Heart left ventricle (tissue), 16 donors: ENCODE results near the gene ATP6V0C. TPM values are rescaled to one million over a fixed set of nuclear protein-coding genes. Genes with fewer than 3 reads are reported as not detected.
A peak's percentile ranks its signal among the peaks of the same experiment; 100 is the strongest.

Source experiments
- ATAC-seq, 4 donors: fragments of 200-7000 bp; cut with Tn5 transposase; one replicate each; pipeline ENCODE4 v1.9.1; 2020 to 2022; ENCODE audit warnings: moderate library complexity in 4 of 4, mild to moderate bottlenecking in 3 of 4, moderate number of reproducible peaks in 1 of 4
- DNase-seq, 5 donors: peaks; one replicate each; pipeline ENCODE4 v3.0.0-alpha.2; 2020
- H3K27ac ChIP-seq, 12 donors: fragments of 200-600 bp; sonication (generic) in 4 of 12; one replicate each; pipeline versions ENCODE4 v1.5.0 to v1.8.0; 2016 to 2022; ENCODE audit warnings: mild to moderate bottlenecking in 2 of 12
- H3K27me3 ChIP-seq, 9 donors: fragments of 200-600 bp; sonication (generic) in 2 of 9; one replicate each; pipeline versions ENCODE4 v1.5.1 to v1.8.0; 2016 to 2022; ENCODE audit warnings: mild to moderate bottlenecking in 3 of 9
- H3K36me3 ChIP-seq, 9 donors: fragments of 200-600 bp; sonication (generic) in 2 of 9; one replicate each; pipeline versions ENCODE4 v1.5.0 to v1.8.0; 2018 to 2022; ENCODE audit warnings: mild to moderate bottlenecking in 2 of 9
- H3K4me1 ChIP-seq, 12 donors: fragments of 200-600 bp; sonication (generic) in 4 of 12; one replicate each; pipeline versions ENCODE4 v1.5.0 to v1.8.0; 2016 to 2022; ENCODE audit warnings: mild to moderate bottlenecking in 3 of 12
- H3K4me3 ChIP-seq, 12 donors: fragments of 200-600 bp; sonication (generic) in 4 of 12; one replicate each; pipeline versions ENCODE4 v1.5.0 to v1.8.0; 2017 to 2022; ENCODE audit warnings: mild to moderate bottlenecking in 9 of 12, moderate library complexity in 4 of 12
- H3K9me3 ChIP-seq, 12 donors: fragments of 200-600 bp; sonication (generic) in 4 of 12; one replicate each; pipeline versions ENCODE4 v1.5.0 to v1.8.0; 2016 to 2022; ENCODE audit warnings: mild to moderate bottlenecking in 1 of 12
- CTCF ChIP-seq, 12 donors: fragments of 200-600 bp; sonication (generic) in 4 of 12; IDR thresholded peaks; one replicate each; pipeline versions ENCODE4 v1.5.0 to v1.8.0; 2018 to 2022; ENCODE audit warnings: antibody characterized with exemption in 12 of 12, mild to moderate bottlenecking in 5 of 12
- POLR2A ChIP-seq, 2 donors: fragments of 450-650 bp; IDR thresholded peaks; one replicate each; pipeline ENCODE4 v1.6.1; 2017; ENCODE audit warnings: antibody characterized with exemption in 2 of 2, mild to moderate bottlenecking in 2 of 2, moderate library complexity in 2 of 2
- WGBS, 4 donors: extraction: QIAGEN DNeasy Blood & Tissue Kit in 2 of 4; methylation state at CpG; one replicate each; pipeline versions ENCODE4 v1.1.5 to v1.1.7; 2013 to 2018; 5-methylcytosine and 5-hydroxymethylcytosine counted together
- intact Hi-C, 10 donors: fragments of 100-400 bp; cut with DNase I; formaldehyde crosslinking; loops; one replicate each; pipeline versions ENCODE4 v1.11.1 to v1.14.2; 2022
- polyA plus RNA-seq, 2 donors: library from polyadenylated mRNA; stranded (reverse); fragments of 200-250 nt; gene quantifications; one replicate each; pipeline ENCODE4 v1.2.3, GENCODE V29; 2013
- total RNA-seq, 9 donors: library from RNA; depleted of rRNA in 2 of 9; stranded (reverse); fragments of >200 nt in 2 of 9; fragmentation: NEBNext Ultra II Directional in 3 of 9; extraction: Animal tissue kit (Norgen Biotek cat#: 25700) in 3 of 9; gene quantifications; one replicate each; pipeline versions ENCODE4 v1.1.0 to v1.2.4, GENCODE V29; 2016 to 2023
- donor health status: ischemic (EF 13 %, LVEDD 7.1; RV severe dilation, severe dysfunction).
- donor health status: healthy with polysubstance abuse.
- donor health status: DM: no; HTN: yes; CAD: no.
- donor health status: DM: no; HTN: no; CAD: no.
- donor health status: ischemic (EF 25% LVEDD 6.9; RV normal size, moderate dysfunction).
- donor health status: ischemic (EF 25% LVEDD 5.7; RV mildly dilated, moderate dysfunction).
- donor health status: healthy.
- donor health status: DM: yes; HTN: yes; CAD: no.
- donor health status: ischemic (EF 35%, LVEDD 5.7; RV mildly dilated, moderate dysfunction).
- donor health status: nonischemic (EF 11% LVEDD 7.7; RV severe dilation, severe dysfunction).
- donor health status: DM: yes; HTN: yes; CAD: no.
- donor health status: PGD.
- donor health status: ischemic (EF 29% LVEDD 5.4; RV normal size, mild dysfunction).
- donor health status: nonischemic (EF 23%, LVEDD 6.1; RV moderate dilation, normal function).

The ATP6V0C gene
- total and polyA plus RNA-seq, 11 donors: 61.6 to 232 (median 132) TPM

- H3K27ac ChIP-seq: no peak overlapping the region
- WGBS, 4 donors: 77 to 83% (median 81%) methylated on average over 5 of the region's 5 CpGs
- H3K36me3 ChIP-seq: peaks cover 0 to 16% (median 3%) of the 10 kb centered on the region in 9 donors
- no peak overlapping the region for H3K4me3 ChIP-seq
- no peaks in the 10 kb centered on the region for H3K9me3 ChIP-seq
- DNase-seq (no peak), ATAC-seq (no peak)
- no peaks in the 10 kb centered on the region for H3K27me3 ChIP-seq
- intact Hi-C loops: loop anchor here in 7 of 10 donors (5.0 to 10.0 kb wide), 6 partner anchors 60 to 300 kb away; partner anchors contain the start of genes ABCA3 (in 1 of the 7), CASKIN1 (in 1 of the 7) and CCNF (in 1 of the 7)
- H3K4me1 ChIP-seq: peaks cover 0 to 30% (median 27%) of the 10 kb centered on the region in 12 donors
- TF ChIP-seq CTCF (IDR thresholded peaks at IDR 0.05) (no peak), POLR2A (IDR thresholded peaks at IDR 0.05) (no peak)
Measured at GRCh38 chr16:2494616-2495015, 19.1 kb upstream of the ATP6V0C start.

GRCh38 chr16:2495041-2495440, 18.7 kb upstream of the ATP6V0C start:
- intact Hi-C loops: loop anchor here in 7 of 10 donors (5.0 to 10.0 kb wide), 6 partner anchors 60 to 300 kb away; partner anchors contain the start of genes ABCA3 (in 1 of the 7), CASKIN1 (in 1 of the 7) and CCNF (in 1 of the 7)
- Histone ChIP-seq H3K4me3 (no peak overlapping the region), H3K4me1 (peaks cover 0 to 31% (median 27%) of the 10 kb centered on the region in 12 donors), H3K36me3 (peaks cover 0 to 19% (median 3%) of the 10 kb centered on the region in 9 donors), H3K9me3 (no peaks in the 10 kb centered on the region), H3K27ac (no peak overlapping the region), H3K27me3 (no peaks in the 10 kb centered on the region)
- ATAC-seq: no peak
- no peak for DNase-seq
- TF ChIP-seq POLR2A (IDR thresholded peaks at IDR 0.05): no peak
- no peak for TF ChIP-seq CTCF (IDR thresholded peaks at IDR 0.05)
- WGBS, 4 donors: 95 to 99% (median 97%) methylated on average over 5 of the region's 5 CpGs

- WGBS, 4 donors: 89 to 96% (median 92%) methylated on average over 34 to 62 of the region's 62 CpGs
- DNase-seq: peak in 3 of 5 donors; percentile 8 to 63 (median 28)
- no peak for TF ChIP-seq CTCF (IDR thresholded peaks at IDR 0.05)
- Histone ChIP-seq H3K4me3 (no peak overlapping the region), H3K27ac (peak overlapping the region in 10 of 12 donors; percentile 13 to 63 (median 50)), H3K27me3 (no peaks in the 10 kb centered on the region), H3K4me1 (peaks cover 0 to 38% (median 28%) of the 10 kb centered on the region in 12 donors), H3K9me3 (no peaks in the 10 kb centered on the region), H3K36me3 (peaks cover 0 to 19% (median 3%) of the 10 kb centered on the region in 9 donors)
- ATAC-seq: no peak
- intact Hi-C loops: loop anchor here in 8 of 10 donors (2.0 to 10.0 kb wide), 7 partner anchors 22 to 302 kb away; partner anchors contain the start of genes ABCA3 (in 1 of the 8), CASKIN1 (in 1 of the 8), CCNF (in 1 of the 8) and TBC1D24 (in 1 of the 8)
Measured at GRCh38 chr16:2496223-2497115, 17.3 kb upstream of the ATP6V0C start.
